AG04450 (cell line): ENCODE measurements around the gene SKOR2. TPM values are rescaled to one million over a fixed set of nuclear protein-coding genes. Genes with fewer than 3 reads are reported as not detected.
A peak's percentile ranks its signal among the peaks of the same experiment; 100 is the strongest.

ENCODE experiments used
- CTCF ChIA-PET: fragments of 300-600, 350-600 bp; formaldehyde crosslinking; extraction: SDS; loops from one replicate; lab custom pipeline; 2022; ENCODE audit warnings: antibody characterized with exemption, inconsistent platforms; lab: Charles Lee
- POLR2A ChIA-PET: fragments of 350-600 bp; formaldehyde crosslinking; extraction: SDS; loops from one replicate; lab custom pipeline; 2021; ENCODE audit warnings: antibody characterized with exemption, inconsistent platforms; lab: Yijun Ruan, JAX
- DNase-seq: peaks from one replicate; pipeline ENCODE4 v3.0.0-alpha.2; 2011; ENCODE audit warnings: low read depth, low spot score
- H3K27ac ChIP-seq: one replicate; pipeline ENCODE4 v1.5.1; 2012; ENCODE audit warnings: low read depth, low read length, control low read depth
- H3K27me3 ChIP-seq: one replicate; pipeline ENCODE4 v1.6.0; 2012; ENCODE audit warnings: low read length; ENCODE audit not compliant: control insufficient read depth, insufficient read depth
- H3K4me3 ChIP-seq: 2 replicates; pipeline ENCODE4 v1.5.1; 2011; ENCODE audit warnings: mild to moderate bottlenecking, low read depth, low read length, control low read depth
- H3K9me3 ChIP-seq: 2 replicates; pipeline ENCODE4 v1.5.1; 2012; ENCODE audit warnings: low read length; ENCODE audit not compliant: control insufficient read depth, insufficient read depth
- CTCF ChIP-seq: IDR thresholded peaks from 2 replicates; pipeline ENCODE4 v1.5.1; 2011; ENCODE audit warnings: low read depth, low read length, control low read depth, inconsistent platforms
- polyA plus RNA-seq: library from polyadenylated mRNA; depleted of rRNA; stranded (reverse); fragments of >200 nt; gene quantifications from 2 replicates; pipeline ENCODE4 v1.2.3, GENCODE V29; 2011

The SKOR2 gene
- polyA plus RNA-seq, 1 experiment: not detected

- Histone ChIP-seq H3K27ac (no peak overlapping the region), H3K4me3 (peak overlapping the region; percentile 83), H3K27me3 (no peaks in the 10 kb centered on the region), H3K9me3 (peaks cover 3% of the 10 kb centered on the region; the same call in 1 of the 2 replicates)
- TF ChIP-seq CTCF: no peak
- ChIA-PET POLR2A (interaction anchor here (0.7 kb wide), 1 partner anchor 19 kb away, joined by 4 read pairs; no protein-coding TSS in a partner anchor), CTCF (interaction anchor here (1.4 kb wide), 1 partner anchor 30 kb away, joined by 3 read pairs; no protein-coding TSS in a partner anchor)
- no peak for DNase-seq
Measured at GRCh38 chr18:47174545-47175116, 76.8 kb downstream of the SKOR2 start.

- no peak for DNase-seq
- Histone ChIP-seq H3K27ac (no peak overlapping the region), H3K27me3 (no peaks in the 10 kb centered on the region), H3K9me3 (peaks cover 3% of the 10 kb centered on the region; the same call in 1 of the 2 replicates), H3K4me3 (no peak overlapping the region)
- no peak for TF ChIP-seq CTCF
- ChIA-PET CTCF (no interaction called here), POLR2A (no interaction called here)
Measured at GRCh38 chr18:47172476-47172875, 79.0 kb downstream of the SKOR2 start.

- no peak overlapping the region for H3K4me3 ChIP-seq
- TF ChIP-seq CTCF: no peak
- H3K27me3 ChIP-seq: no peaks in the 10 kb centered on the region
- CTCF ChIA-PET: no interaction called here
- no peaks in the 10 kb centered on the region for H3K9me3 ChIP-seq
- POLR2A ChIA-PET: no interaction called here
- DNase-seq: no peak
- H3K27ac ChIP-seq: no peak overlapping the region
Measured at GRCh38 chr18:47168913-47169312, 82.5 kb downstream of the SKOR2 start.

- POLR2A ChIA-PET: interaction anchor here (0.7 kb wide), 1 partner anchor 9 kb away, joined by 3 read pairs; no protein-coding TSS in a partner anchor
Measured at GRCh38 chr18:47168509-47168908, 83.0 kb downstream of the SKOR2 start.

More at GRCh38 chr18:47168509-47168908, 83.0 kb downstream of the SKOR2 start:
- Histone ChIP-seq H3K27me3 (no peaks in the 10 kb centered on the region), H3K9me3 (no peaks in the 10 kb centered on the region), H3K4me3 (no peak overlapping the region), H3K27ac (no peak overlapping the region)
- CTCF ChIA-PET: no interaction called here
- no peak for DNase-seq
- no peak for TF ChIP-seq CTCF
